ENCODE results near the gene CPVL. TPM values are rescaled to one million over a fixed set of nuclear protein-coding genes. Genes with fewer than 3 reads are reported as not detected.

CPVL gene
- total and polyA plus RNA-seq, 2 donors (not counting 1 experiment from before 2014, with no cell fraction given), result 2.6 TPM; not detected in 1

- Mint-ChIP-seq H3K27me3 (peaks cover 31% of the 10 kb centered on the region), H3K9me3 (ENCODE audit: insufficient read depth) (peaks cover 3% of the 10 kb centered on the region), H3K4me3 (no peak overlapping the region), H3K4me1 (no peaks in the 10 kb centered on the region), H3K27ac (no peak overlapping the region)
- intact Hi-C loops (cut with micrococcal nuclease), result no loop called here
- Histone ChIP-seq H3K9me3 (ENCODE audit: control extremely low read depth in 1 of 3, control insufficient read depth in 2 of 3, insufficient read depth in 1 of 3, low read length in 2 of 3) (peaks cover 0 to 5% (median 0%) of the 10 kb centered on the region in 3 donors), H4K20me1 (ENCODE audit: control insufficient read depth, insufficient read depth, low read length, poor library complexity, severe bottlenecking) (no peaks in the 10 kb centered on the region), H3K79me2 (ENCODE audit: control insufficient read depth, insufficient read depth, low read length) (no peaks in the 10 kb centered on the region), H3K4me1 (ENCODE audit: control insufficient read depth in 2 of 2, insufficient read depth in 2 of 2, low read length in 2 of 2) (no peaks in the 10 kb centered on the region), H3K9ac (ENCODE audit: low read length) (no peak overlapping the region), H3K36me3 (replicated peaks in 1 of 2; ENCODE audit: control extremely low read depth in 1 of 2, control insufficient read depth in 1 of 2, extremely low read depth in 1 of 2, insufficient read depth in 2 of 2, low read length in 1 of 2) (no peaks in the 10 kb centered on the region), H3K4me3 (ENCODE audit: control extremely low read depth in 1 of 5, extremely low read depth in 1 of 5, insufficient read depth in 1 of 5, low read depth in 2 of 5, low read length in 4 of 5) (no peak overlapping the region), H3K4me2 (replicated peaks; ENCODE audit: low read depth, low read length, poor library complexity, severe bottlenecking) (no peak overlapping the region), H3K27me3 (replicated peaks in 1 of 4; ENCODE audit: control extremely low read depth in 1 of 4, control insufficient read depth in 3 of 4, insufficient read depth in 4 of 4, low read length in 3 of 4) (peaks cover 0 to 10% (median 8%) of the 10 kb centered on the region in 4 experiments), H2AFZ (ENCODE audit: insufficient read depth, low read depth, low read length, poor library complexity, severe bottlenecking) (no peak overlapping the region), H3K27ac (ENCODE audit: low read length in 2 of 2) (no peak overlapping the region)
- no peak for DNase-seq
- ChIA-PET CTCF (no interaction called here), POLR2A (no interaction called here)
- TF ChIP-seq CTCF (IDR thresholded peaks at IDR 0.05), result no peak
- no peak for TF ChIP-seq EZH2 (IDR thresholded peaks at IDR 0.05; ENCODE audit: borderline replicate concordance, insufficient read depth, low read depth, low read length, poor library complexity, severe bottlenecking)
- ATAC-seq (ENCODE audit: low read depth), result no peak
- WGBS (ENCODE audit: insufficient coverage), result no CpG with 5 or more reads among the region's 6 CpGs
Observed at GRCh38 chr7:29162577-29162976, 16.2 kb upstream of the CPVL start.

GRCh38 chr7:29161231-29161630 lies 14.9 kb upstream of the CPVL start:
- POLR2A ChIA-PET, result no interaction called here
- Mint-ChIP-seq H3K27ac (no peak overlapping the region), H3K4me1 (no peaks in the 10 kb centered on the region), H3K4me3 (no peak overlapping the region), H3K27me3 (peaks cover 38% of the 10 kb centered on the region), H3K9me3 (ENCODE audit: insufficient read depth) (peaks cover 2% of the 10 kb centered on the region)
- WGBS (ENCODE audit: insufficient coverage), result 82% methylated on average over 2 of the region's 4 CpGs
- Histone ChIP-seq H3K36me3 (replicated peaks in 1 of 2; ENCODE audit: control extremely low read depth in 1 of 2, control insufficient read depth in 1 of 2, extremely low read depth in 1 of 2, insufficient read depth in 2 of 2, low read length in 1 of 2) (no peaks in the 10 kb centered on the region), H3K27me3 (replicated peaks in 1 of 4; ENCODE audit: control extremely low read depth in 1 of 4, control insufficient read depth in 3 of 4, insufficient read depth in 4 of 4, low read length in 3 of 4) (peaks cover 0 to 10% (median 8%) of the 10 kb centered on the region in 4 experiments), H3K4me2 (replicated peaks; ENCODE audit: low read depth, low read length, poor library complexity, severe bottlenecking) (no peak overlapping the region), H3K9ac (ENCODE audit: low read length) (no peak overlapping the region), H3K9me3 (ENCODE audit: control extremely low read depth in 1 of 3, control insufficient read depth in 2 of 3, insufficient read depth in 1 of 3, low read length in 2 of 3) (peaks cover 0 to 5% (median 0%) of the 10 kb centered on the region in 3 donors), H3K27ac (ENCODE audit: low read length in 2 of 2) (no peak overlapping the region), H3K4me1 (ENCODE audit: control insufficient read depth in 2 of 2, insufficient read depth in 2 of 2, low read length in 2 of 2) (no peaks in the 10 kb centered on the region), H3K79me2 (ENCODE audit: control insufficient read depth, insufficient read depth, low read length) (no peaks in the 10 kb centered on the region), H4K20me1 (ENCODE audit: control insufficient read depth, insufficient read depth, low read length, poor library complexity, severe bottlenecking) (no peaks in the 10 kb centered on the region), H3K4me3 (ENCODE audit: control extremely low read depth in 1 of 5, extremely low read depth in 1 of 5, insufficient read depth in 1 of 5, low read depth in 2 of 5, low read length in 4 of 5) (no peak overlapping the region), H2AFZ (ENCODE audit: insufficient read depth, low read depth, low read length, poor library complexity, severe bottlenecking) (no peak overlapping the region)
- DNase-seq (no peak), ATAC-seq (ENCODE audit: low read depth) (no peak)
- no peak for TF ChIP-seq EZH2 (IDR thresholded peaks at IDR 0.05; ENCODE audit: borderline replicate concordance, insufficient read depth, low read depth, low read length, poor library complexity, severe bottlenecking)
- CTCF ChIA-PET, result no interaction called here
- intact Hi-C loops (cut with micrococcal nuclease), result no loop called here

All from B cell (primary cell).